Vagina (tissue), 2 donors: ENCODE data around the gene KIF1A. TPM values are rescaled to one million over a fixed set of nuclear protein-coding genes. Genes with fewer than 3 reads are reported as not detected.

Experiments
- DNase-seq, 2 donors: peaks; one replicate each; pipeline ENCODE4 v3.0.0-alpha.2; 2017; ENCODE audit errors: extremely low spot score in 2 of 2
- H3K27ac ChIP-seq: fragments of 200-600 bp; sonication (generic); one replicate; pipeline ENCODE4 v1.5.1; 2019
- H3K27me3 ChIP-seq: fragments of 200-600 bp; sonication (generic); one replicate; pipeline ENCODE4 v1.5.1; 2019
- H3K36me3 ChIP-seq, 2 donors: fragments of 200-600 bp; sonication (generic); one replicate each; pipeline ENCODE4 v1.5.1; 2017 to 2019
- H3K4me1 ChIP-seq: fragments of 200-600 bp; sonication (generic); one replicate; pipeline ENCODE4 v1.5.1; 2019
- H3K4me3 ChIP-seq, 2 donors: fragments of 200-600 bp; sonication (generic); 1 replicate in 1 of 2; 2 replicates in 1 of 2; pipeline ENCODE4 v1.5.1; 2016 to 2019
- H3K9me3 ChIP-seq: fragments of 200-600 bp; sonication (generic); one replicate; pipeline ENCODE4 v1.5.1; 2019
- CTCF ChIP-seq, 3 experiments: fragments of 450-650 bp in 2 of 3; fragments of 200-600 bp in 1 of 3; sonication (generic) in 1 of 3; IDR thresholded peaks; one replicate each; pipeline ENCODE4 v1.5.1; 2017 to 2019; ENCODE audit warnings: antibody characterized with exemption in 3 of 3, mild to moderate bottlenecking in 2 of 3, moderate library complexity in 2 of 3
- POLR2A ChIP-seq, 2 donors: fragments of 450-650 bp; IDR thresholded peaks; one replicate each; pipeline ENCODE4 v1.6.1; 2017; ENCODE audit warnings: antibody characterized with exemption in 2 of 2, mild to moderate bottlenecking in 2 of 2, moderate library complexity in 2 of 2
- POLR2AphosphoS5 ChIP-seq, 2 donors: sonication (generic); formaldehyde crosslinking; IDR thresholded peaks; one replicate each; pipeline ENCODE4 v1.9.0; 2017; ENCODE audit warnings: antibody characterized with exemption in 2 of 2, mild to moderate bottlenecking in 2 of 2, low read depth in 1 of 2; ENCODE audit not compliant: insufficient read depth in 1 of 2
- intact Hi-C: fragments of 100-400 bp; cut with DNase I; formaldehyde crosslinking; loops from one replicate; pipeline ENCODE4 v1.15.1; 2023
- total RNA-seq: library from RNA; depleted of rRNA; stranded (reverse); fragments of >200 nt; gene quantifications from one replicate; pipeline ENCODE4 v1.2.3, GENCODE V29; 2016

KIF1A gene
- total RNA-seq, 1 donor from 2014 or later: 6.1 TPM

GRCh38 chr2:240722796-240723735 lies 97.0 kb downstream of the KIF1A start:
- DNase-seq: no peak
- intact Hi-C loops: no loop called here

GRCh38 chr2:240722376-240722775 lies 97.6 kb downstream of the KIF1A start:
- Histone ChIP-seq H3K4me3 (no peak overlapping the region), H3K36me3 (no peaks in the 10 kb centered on the region), H3K9me3 (no peaks in the 10 kb centered on the region), H3K4me1 (no peaks in the 10 kb centered on the region), H3K27ac (no peak overlapping the region), H3K27me3 (no peaks in the 10 kb centered on the region)
- TF ChIP-seq POLR2AphosphoS5 (IDR thresholded peaks at IDR 0.05; ENCODE audit: insufficient read depth in 1 of 2, low read depth in 1 of 2) (no peak), POLR2A (IDR thresholded peaks at IDR 0.05) (no peak), CTCF (IDR thresholded peaks at IDR 0.05) (no peak)
- DNase-seq: no peak
- intact Hi-C loops: no loop called here

More at GRCh38 chr2:240722796-240723735, 97.0 kb downstream of the KIF1A start:
- no peak overlapping the region for H3K4me3 ChIP-seq
- no peaks in the 10 kb centered on the region for H3K27me3 ChIP-seq
- no peak for TF ChIP-seq POLR2AphosphoS5 (IDR thresholded peaks at IDR 0.05; ENCODE audit: insufficient read depth in 1 of 2, low read depth in 1 of 2)
- H3K36me3 ChIP-seq: no peaks in the 10 kb centered on the region
- no peaks in the 10 kb centered on the region for H3K9me3 ChIP-seq
- H3K27ac ChIP-seq: no peak overlapping the region
- no peaks in the 10 kb centered on the region for H3K4me1 ChIP-seq

GRCh38 chr2:240721596-240722180 lies 98.3 kb downstream of the KIF1A start:
- Histone ChIP-seq H3K27me3 (no peaks in the 10 kb centered on the region), H3K9me3 (no peaks in the 10 kb centered on the region), H3K27ac (no peak overlapping the region), H3K36me3 (no peaks in the 10 kb centered on the region), H3K4me1 (no peaks in the 10 kb centered on the region), H3K4me3 (no peak overlapping the region)
- intact Hi-C loops: no loop called here
- TF ChIP-seq CTCF (IDR thresholded peaks at IDR 0.05) (no peak), POLR2AphosphoS5 (IDR thresholded peaks at IDR 0.05; ENCODE audit: insufficient read depth in 1 of 2, low read depth in 1 of 2) (no peak), POLR2A (IDR thresholded peaks at IDR 0.05) (no peak)
- no peak for DNase-seq

- no peak overlapping the region for H3K4me3 ChIP-seq
- DNase-seq: no peak
- no peaks in the 10 kb centered on the region for H3K36me3 ChIP-seq
- no peaks in the 10 kb centered on the region for H3K27me3 ChIP-seq
- TF ChIP-seq POLR2A (IDR thresholded peaks at IDR 0.05): no peak
- H3K4me1 ChIP-seq: no peaks in the 10 kb centered on the region
- H3K27ac ChIP-seq: no peak overlapping the region
- intact Hi-C loops: no loop called here
- H3K9me3 ChIP-seq: no peaks in the 10 kb centered on the region
Observed at GRCh38 chr2:240720686-240721595, 99.1 kb downstream of the KIF1A start.

GRCh38 chr2:240719676-240720545 lies 100.1 kb downstream of the KIF1A start:
- H3K9me3 ChIP-seq: no peaks in the 10 kb centered on the region
- no peaks in the 10 kb centered on the region for H3K27me3 ChIP-seq
- no peaks in the 10 kb centered on the region for H3K36me3 ChIP-seq
- H3K4me3 ChIP-seq: no peak overlapping the region
- H3K4me1 ChIP-seq: no peaks in the 10 kb centered on the region
- H3K27ac ChIP-seq: no peak overlapping the region
- intact Hi-C loops: no loop called here
- DNase-seq: no peak
- TF ChIP-seq POLR2A (IDR thresholded peaks at IDR 0.05): no peak
- no peak for TF ChIP-seq CTCF (IDR thresholded peaks at IDR 0.05)
- no peak for TF ChIP-seq POLR2AphosphoS5 (IDR thresholded peaks at IDR 0.05; ENCODE audit: insufficient read depth in 1 of 2, low read depth in 1 of 2)
